OCI-LY3 (cell line): ENCODE data around the gene ARSG.

Experiments used
- H2AFZ ChIP-seq: fragments of 200-600, 300-600 bp; shearing (Covaris generic); 2 replicates; pipeline ENCODE4 v1.6.0; 2014; ENCODE audit warnings: antibody characterized with exemption, low read depth, low read length
- H3K27ac ChIP-seq: fragments of 200-600, 300-600 bp; sonication (generic); 2 replicates; pipeline ENCODE4 v1.5.1; 2014; ENCODE audit warnings: mild to moderate bottlenecking, low read length, moderate library complexity, mixed read lengths
- H3K27me3 ChIP-seq: fragments of 200-600, 300-600 bp; sonication (generic); 2 replicates; pipeline ENCODE4 v1.6.1; 2014; ENCODE audit warnings: low read depth, low read length, mixed read lengths
- H3K36me3 ChIP-seq: fragments of 200-600, 300-600 bp; sonication (generic); replicated peaks from 2 replicates; pipeline ENCODE3; 2014; ENCODE audit warnings: low read depth, low read length, mixed read lengths
- H3K4me1 ChIP-seq: fragments of 300-600, 200-600 bp; sonication (generic); 2 replicates; pipeline ENCODE4 v1.6.1; 2014; ENCODE audit warnings: low read length, mixed read lengths
- H3K4me2 ChIP-seq: fragments of 200-600, 300-600 bp; sonication (generic); 2 replicates; pipeline ENCODE4 v1.6.1; 2014; ENCODE audit warnings: low read length, mixed read lengths
- H3K4me3 ChIP-seq: fragments of 300-600, 200-600 bp; sonication (generic); 2 replicates; pipeline ENCODE4 v1.5.1; 2014; ENCODE audit warnings: antibody characterized with exemption, mild to moderate bottlenecking, low read length, moderate library complexity
- H3K79me2 ChIP-seq: fragments of 300-600, 200-600 bp; shearing (Covaris generic); 2 replicates; pipeline ENCODE4 v1.6.1; 2014; ENCODE audit warnings: mild to moderate bottlenecking, low read length, mixed read lengths
- H3K9ac ChIP-seq: fragments of 300-600, 200-600 bp; shearing (Covaris generic); 2 replicates; pipeline ENCODE4 v1.6.0; 2014; ENCODE audit warnings: mild to moderate bottlenecking, low read length, moderate library complexity
- H3K9me3 ChIP-seq: fragments of 200-600, 300-600 bp; shearing (Covaris generic); 2 replicates; pipeline ENCODE4 v1.6.1; 2014; ENCODE audit warnings: low read length, mixed read lengths; ENCODE audit not compliant: insufficient read depth
- H4K20me1 ChIP-seq: fragments of 200-600, 300-600 bp; sonication (generic); 2 replicates; pipeline ENCODE4 v1.6.1; 2016; ENCODE audit warnings: low read length, mixed read lengths; ENCODE audit not compliant: insufficient read depth
- EZH2phosphoT487 ChIP-seq: fragments of 200-600 bp; shearing (Covaris generic); IDR thresholded peaks from 2 replicates; pipeline ENCODE4 v1.6.1; 2018; ENCODE audit warnings: antibody characterized with exemption, mixed run types, low read depth
- TF ChIP-seq, protein P1 (sequence below): fragments of 200-600, 300-600 bp; sonication (generic); IDR thresholded peaks from 2 replicates; pipeline ENCODE4 v1.5.1; 2014; ENCODE audit warnings: antibody characterized with exemption, low read length, low read depth

Gene ARSG

DNA sequence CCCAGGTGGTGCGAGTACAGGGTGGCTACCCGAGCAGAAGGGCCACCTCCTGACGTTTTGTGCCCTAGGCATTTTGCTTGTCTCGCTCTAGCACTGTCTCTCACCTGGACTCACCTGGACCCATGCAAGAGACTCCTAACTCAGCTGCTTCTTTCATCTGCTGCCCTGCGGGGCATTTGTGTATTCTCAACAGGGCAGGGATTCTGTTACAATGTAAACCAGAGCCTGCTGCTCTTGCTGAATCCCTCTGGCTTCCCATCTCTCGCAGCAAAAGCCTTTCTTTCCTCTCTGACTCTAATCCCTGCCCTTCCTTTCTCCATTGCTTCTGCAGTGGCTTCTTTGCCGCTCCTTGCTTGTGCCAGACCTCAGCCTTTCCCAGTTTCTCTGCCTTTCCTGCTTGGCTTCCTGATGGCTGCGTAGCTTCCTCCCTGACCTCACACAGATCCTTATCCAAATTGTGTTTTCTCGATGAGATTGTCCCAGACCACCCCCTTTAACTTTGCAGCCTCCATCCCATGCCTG is 10.2 kb downstream of the ARSG start:
- H3K4me1 ChIP-seq: no peaks in the 10 kb centered on the region
- TF ChIP-seq EZH2phosphoT487: no peak
- TF ChIP-seq, protein P1, sequence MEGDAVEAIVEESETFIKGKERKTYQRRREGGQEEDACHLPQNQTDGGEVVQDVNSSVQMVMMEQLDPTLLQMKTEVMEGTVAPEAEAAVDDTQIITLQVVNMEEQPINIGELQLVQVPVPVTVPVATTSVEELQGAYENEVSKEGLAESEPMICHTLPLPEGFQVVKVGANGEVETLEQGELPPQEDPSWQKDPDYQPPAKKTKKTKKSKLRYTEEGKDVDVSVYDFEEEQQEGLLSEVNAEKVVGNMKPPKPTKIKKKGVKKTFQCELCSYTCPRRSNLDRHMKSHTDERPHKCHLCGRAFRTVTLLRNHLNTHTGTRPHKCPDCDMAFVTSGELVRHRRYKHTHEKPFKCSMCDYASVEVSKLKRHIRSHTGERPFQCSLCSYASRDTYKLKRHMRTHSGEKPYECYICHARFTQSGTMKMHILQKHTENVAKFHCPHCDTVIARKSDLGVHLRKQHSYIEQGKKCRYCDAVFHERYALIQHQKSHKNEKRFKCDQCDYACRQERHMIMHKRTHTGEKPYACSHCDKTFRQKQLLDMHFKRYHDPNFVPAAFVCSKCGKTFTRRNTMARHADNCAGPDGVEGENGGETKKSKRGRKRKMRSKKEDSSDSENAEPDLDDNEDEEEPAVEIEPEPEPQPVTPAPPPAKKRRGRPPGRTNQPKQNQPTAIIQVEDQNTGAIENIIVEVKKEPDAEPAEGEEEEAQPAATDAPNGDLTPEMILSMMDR: no peak
- H3K27me3 ChIP-seq: no peaks in the 10 kb centered on the region
- H3K36me3 ChIP-seq: peaks cover 5% of the 10 kb centered on the region
- H3K4me2 ChIP-seq: no peak overlapping the region
- no peaks in the 10 kb centered on the region for H3K9me3 ChIP-seq
- no peak overlapping the region for H3K9ac ChIP-seq
- H3K79me2 ChIP-seq: no peaks in the 10 kb centered on the region; the same call in 1 of the 2 replicates
- H3K4me3 ChIP-seq: no peak overlapping the region
- H4K20me1 ChIP-seq: no peaks in the 10 kb centered on the region
- no peak overlapping the region for H2AFZ ChIP-seq
- H3K27ac ChIP-seq: no peak overlapping the region

DNA sequence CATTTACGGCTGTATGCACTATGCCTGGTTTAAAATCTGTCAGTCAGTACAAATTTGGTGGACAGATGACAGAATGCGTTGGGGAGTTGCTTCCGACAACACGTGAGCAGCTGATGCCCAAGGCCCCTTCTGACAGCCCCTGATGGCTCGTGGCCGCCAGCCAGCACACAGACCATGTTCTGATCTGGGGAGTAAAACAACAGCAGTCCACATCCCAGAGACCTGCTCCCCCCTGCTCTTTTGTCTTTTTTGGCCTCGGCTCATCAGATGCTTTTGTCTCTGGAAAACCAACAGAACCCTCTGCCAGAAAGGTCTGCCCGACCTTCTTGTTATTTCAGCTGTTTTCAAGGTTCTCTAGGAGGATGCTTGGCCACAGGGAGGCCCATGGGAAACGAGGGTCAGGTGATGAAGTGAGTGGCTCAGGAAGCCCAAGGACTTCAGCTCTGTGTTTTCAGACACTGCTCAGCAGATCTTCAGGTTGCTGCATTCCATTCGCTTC is 10.8 kb downstream of the ARSG start:
- Histone ChIP-seq H3K9ac (no peak overlapping the region), H3K79me2 (no peaks in the 10 kb centered on the region), H3K4me2 (no peak overlapping the region), H3K27ac (no peak overlapping the region), H3K9me3 (no peaks in the 10 kb centered on the region), H4K20me1 (no peaks in the 10 kb centered on the region), H3K36me3 (peaks cover 4% of the 10 kb centered on the region), H3K4me1 (no peaks in the 10 kb centered on the region), H2AFZ (no peak overlapping the region), H3K27me3 (no peaks in the 10 kb centered on the region), H3K4me3 (no peak overlapping the region)
- TF ChIP-seq, protein P1: no peak
- TF ChIP-seq EZH2phosphoT487: no peak

DNA sequence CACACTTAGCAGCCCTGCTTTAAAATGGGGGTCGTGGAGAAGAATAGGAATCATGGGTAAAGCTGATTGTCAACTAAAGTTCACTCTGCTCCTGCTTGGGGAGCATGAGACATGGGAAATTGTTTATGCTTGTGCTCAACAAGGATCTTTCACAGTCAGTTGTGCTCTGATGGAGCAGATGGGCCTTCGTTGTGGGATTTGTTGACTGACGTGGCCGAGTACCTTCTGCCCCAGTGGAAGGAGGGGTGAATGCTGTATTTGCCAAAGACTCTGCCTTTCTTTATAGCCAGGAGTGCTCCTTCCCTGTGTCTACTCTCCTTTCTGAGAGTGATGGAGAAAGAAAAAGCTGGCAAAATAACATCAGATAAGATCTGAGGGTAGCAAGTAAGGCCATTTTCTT is 11.4 kb downstream of the ARSG start:
- H3K9me3 ChIP-seq: no peaks in the 10 kb centered on the region
- TF ChIP-seq, protein P1: no peak
- no peak for TF ChIP-seq EZH2phosphoT487
- no peak overlapping the region for H3K4me3 ChIP-seq
- H3K79me2 ChIP-seq: no peaks in the 10 kb centered on the region
- no peak overlapping the region for H2AFZ ChIP-seq
- H3K36me3 ChIP-seq: peaks cover 4% of the 10 kb centered on the region
- no peaks in the 10 kb centered on the region for H3K27me3 ChIP-seq
- no peak overlapping the region for H3K9ac ChIP-seq
- H3K27ac ChIP-seq: no peak overlapping the region
- H3K4me2 ChIP-seq: no peak overlapping the region
- H3K4me1 ChIP-seq: no peaks in the 10 kb centered on the region
- H4K20me1 ChIP-seq: no peaks in the 10 kb centered on the region

DNA sequence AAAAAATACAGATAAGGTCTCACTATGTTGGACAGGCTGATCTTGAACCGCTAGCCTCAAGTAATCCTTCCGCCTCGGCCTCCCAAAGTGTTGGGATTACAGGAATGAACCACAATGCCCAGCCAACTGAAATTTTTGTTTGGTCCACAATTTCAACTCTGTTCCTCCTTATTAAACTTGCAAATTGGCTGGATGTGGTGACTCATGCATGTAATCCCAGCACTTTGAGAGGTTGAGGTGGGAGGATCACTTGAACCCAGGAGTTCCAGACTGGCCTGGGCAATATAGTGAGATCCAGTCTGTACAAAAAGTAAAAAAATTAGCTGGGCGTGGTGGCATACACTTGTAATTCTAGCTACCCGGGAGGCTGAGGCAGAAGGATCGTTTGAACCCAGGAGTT is 13.4 kb downstream of the ARSG start:
- no peak overlapping the region for H3K9ac ChIP-seq
- H3K4me3 ChIP-seq: no peak overlapping the region
- no peaks in the 10 kb centered on the region for H3K27me3 ChIP-seq
- H3K36me3 ChIP-seq: no peaks in the 10 kb centered on the region
- no peaks in the 10 kb centered on the region for H3K9me3 ChIP-seq
- no peak overlapping the region for H3K27ac ChIP-seq
- H3K4me2 ChIP-seq: no peak overlapping the region
- TF ChIP-seq, protein P1: no peak
- TF ChIP-seq EZH2phosphoT487: no peak
- no peaks in the 10 kb centered on the region for H3K4me1 ChIP-seq
- no peaks in the 10 kb centered on the region for H4K20me1 ChIP-seq
- no peaks in the 10 kb centered on the region for H3K79me2 ChIP-seq
- H2AFZ ChIP-seq: no peak overlapping the region
